Measurements from ENCODE around the gene PTPRT.

The PTPRT gene

DNA sequence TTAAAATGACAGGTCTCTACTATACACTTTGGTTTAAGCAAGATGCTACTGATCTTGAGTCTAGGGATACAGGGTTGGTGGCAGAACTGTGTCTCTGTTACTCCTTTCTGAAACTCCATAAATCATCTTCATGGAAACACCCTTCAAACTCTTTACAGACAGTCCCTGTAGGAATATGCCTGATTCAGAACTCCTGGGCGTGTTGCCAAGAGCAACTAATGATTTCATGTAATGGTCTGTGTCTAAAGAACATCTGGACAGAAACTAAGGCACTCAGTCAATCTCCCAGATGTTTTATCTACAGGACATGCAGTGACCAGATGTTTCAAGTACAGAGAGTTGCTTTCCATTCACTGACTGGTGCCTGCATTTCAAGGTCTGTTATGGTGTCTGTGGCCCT lies 1107.1 kb downstream of the PTPRT start:
- no peak for DNase-seq (ENCODE audit: low read depth)
- TF ChIP-seq, protein P1, sequence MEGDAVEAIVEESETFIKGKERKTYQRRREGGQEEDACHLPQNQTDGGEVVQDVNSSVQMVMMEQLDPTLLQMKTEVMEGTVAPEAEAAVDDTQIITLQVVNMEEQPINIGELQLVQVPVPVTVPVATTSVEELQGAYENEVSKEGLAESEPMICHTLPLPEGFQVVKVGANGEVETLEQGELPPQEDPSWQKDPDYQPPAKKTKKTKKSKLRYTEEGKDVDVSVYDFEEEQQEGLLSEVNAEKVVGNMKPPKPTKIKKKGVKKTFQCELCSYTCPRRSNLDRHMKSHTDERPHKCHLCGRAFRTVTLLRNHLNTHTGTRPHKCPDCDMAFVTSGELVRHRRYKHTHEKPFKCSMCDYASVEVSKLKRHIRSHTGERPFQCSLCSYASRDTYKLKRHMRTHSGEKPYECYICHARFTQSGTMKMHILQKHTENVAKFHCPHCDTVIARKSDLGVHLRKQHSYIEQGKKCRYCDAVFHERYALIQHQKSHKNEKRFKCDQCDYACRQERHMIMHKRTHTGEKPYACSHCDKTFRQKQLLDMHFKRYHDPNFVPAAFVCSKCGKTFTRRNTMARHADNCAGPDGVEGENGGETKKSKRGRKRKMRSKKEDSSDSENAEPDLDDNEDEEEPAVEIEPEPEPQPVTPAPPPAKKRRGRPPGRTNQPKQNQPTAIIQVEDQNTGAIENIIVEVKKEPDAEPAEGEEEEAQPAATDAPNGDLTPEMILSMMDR (IDR thresholded peaks at IDR 0.05; ENCODE audit: low read depth, low read length), result no peak
- no peak for TF ChIP-seq MYC (IDR thresholded peaks at IDR 0.05; ENCODE audit: low read depth, low read length)
- TF ChIP-seq, protein P2, sequence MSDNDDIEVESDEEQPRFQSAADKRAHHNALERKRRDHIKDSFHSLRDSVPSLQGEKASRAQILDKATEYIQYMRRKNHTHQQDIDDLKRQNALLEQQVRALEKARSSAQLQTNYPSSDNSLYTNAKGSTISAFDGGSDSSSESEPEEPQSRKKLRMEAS (IDR thresholded peaks at IDR 0.05; ENCODE audit: low read depth, low read length), result no peak
- no peak for TF ChIP-seq POLR2A (IDR thresholded peaks at IDR 0.05; ENCODE audit: extremely low read depth, insufficient read length)
- no peak overlapping the region for H3K4me3 ChIP-seq (ENCODE audit: low read depth, low read length)

DNA sequence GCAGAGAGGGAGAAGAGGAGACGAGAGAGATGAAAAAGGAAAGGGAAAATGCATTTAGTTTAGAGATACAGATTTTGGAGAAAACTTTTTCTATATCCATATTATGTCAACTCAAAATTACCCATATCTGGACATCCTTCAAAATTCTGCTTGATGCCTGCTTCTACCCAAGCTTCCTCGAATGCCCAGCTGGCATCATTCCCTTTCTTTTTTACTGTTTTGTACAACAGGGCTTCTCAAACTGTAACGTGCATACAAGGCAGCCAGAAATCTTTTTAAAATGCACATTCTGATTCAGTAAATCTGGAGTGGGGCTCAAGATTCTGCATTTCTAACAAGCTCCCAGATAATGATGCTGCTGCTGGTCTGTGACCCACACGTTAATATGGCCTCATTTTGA lies 1108.8 kb downstream of the PTPRT start:
- no peak overlapping the region for H3K4me3 ChIP-seq (ENCODE audit: low read depth, low read length)
- no peak for DNase-seq (ENCODE audit: low read depth)
- TF ChIP-seq, protein P1 (IDR thresholded peaks at IDR 0.05; ENCODE audit: low read depth, low read length), result no peak
- TF ChIP-seq, protein P2 (IDR thresholded peaks at IDR 0.05; ENCODE audit: low read depth, low read length), result no peak
- TF ChIP-seq POLR2A (IDR thresholded peaks at IDR 0.05; ENCODE audit: extremely low read depth, insufficient read length) (no peak), MYC (IDR thresholded peaks at IDR 0.05; ENCODE audit: low read depth, low read length) (no peak)

DNA sequence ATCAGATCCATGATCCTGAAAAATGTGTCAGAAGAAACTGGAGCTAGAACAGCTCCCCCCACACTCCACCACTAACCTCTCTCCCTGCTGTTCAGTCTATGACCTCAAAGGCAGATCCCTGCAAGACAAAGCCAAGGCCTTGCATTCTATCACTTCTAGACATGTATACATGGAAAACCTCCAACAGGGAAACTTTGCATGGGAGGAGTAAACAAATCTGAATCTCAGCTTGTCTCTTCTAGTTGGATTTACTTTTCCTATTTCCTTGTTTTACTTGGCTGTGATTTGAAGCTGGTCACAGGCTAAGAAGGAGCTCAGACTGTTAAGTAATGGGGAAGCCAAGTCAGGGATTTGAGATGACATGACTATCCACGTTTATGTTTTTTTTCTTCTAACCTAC lies 1114.8 kb downstream of the PTPRT start:
- TF ChIP-seq POLR2A (IDR thresholded peaks at IDR 0.05; ENCODE audit: extremely low read depth, insufficient read length) (no peak), MYC (IDR thresholded peaks at IDR 0.05; ENCODE audit: low read depth, low read length) (no peak)
- TF ChIP-seq, protein P1 (IDR thresholded peaks at IDR 0.05; ENCODE audit: low read depth, low read length), result no peak
- TF ChIP-seq, protein P2 (IDR thresholded peaks at IDR 0.05; ENCODE audit: low read depth, low read length), result no peak
- H3K4me3 ChIP-seq (ENCODE audit: low read depth, low read length), result no peak overlapping the region
- DNase-seq (ENCODE audit: low read depth), result no peak

DNA sequence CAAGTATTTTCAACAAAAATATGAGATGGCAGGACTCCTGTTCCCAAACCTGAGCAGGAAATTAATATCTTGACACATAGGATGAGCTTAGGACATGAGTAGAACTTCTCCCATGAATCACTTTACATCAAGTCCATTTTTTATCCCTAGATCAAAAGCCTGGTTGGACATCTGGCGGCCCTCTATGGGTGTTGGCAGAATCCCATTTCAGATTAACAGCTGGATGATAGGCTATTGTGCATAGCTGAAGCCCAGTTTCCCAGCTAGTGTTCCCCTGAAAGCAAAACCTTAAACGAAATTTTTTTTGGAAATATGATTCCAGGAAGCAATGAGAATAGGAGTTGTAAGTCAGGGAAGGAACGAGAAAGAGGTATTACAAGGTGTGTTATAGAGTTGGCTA lies 1122.1 kb downstream of the PTPRT start:
- TF ChIP-seq, protein P2 (IDR thresholded peaks at IDR 0.05; ENCODE audit: low read depth, low read length), result no peak
- TF ChIP-seq, protein P1 (IDR thresholded peaks at IDR 0.05; ENCODE audit: low read depth, low read length), result no peak
- no peak for TF ChIP-seq POLR2A (IDR thresholded peaks at IDR 0.05; ENCODE audit: extremely low read depth, insufficient read length)
- no peak for TF ChIP-seq MYC (IDR thresholded peaks at IDR 0.05; ENCODE audit: low read depth, low read length)
- no peak overlapping the region for H3K4me3 ChIP-seq (ENCODE audit: low read depth, low read length)
- no peak for DNase-seq (ENCODE audit: low read depth)

DNA sequence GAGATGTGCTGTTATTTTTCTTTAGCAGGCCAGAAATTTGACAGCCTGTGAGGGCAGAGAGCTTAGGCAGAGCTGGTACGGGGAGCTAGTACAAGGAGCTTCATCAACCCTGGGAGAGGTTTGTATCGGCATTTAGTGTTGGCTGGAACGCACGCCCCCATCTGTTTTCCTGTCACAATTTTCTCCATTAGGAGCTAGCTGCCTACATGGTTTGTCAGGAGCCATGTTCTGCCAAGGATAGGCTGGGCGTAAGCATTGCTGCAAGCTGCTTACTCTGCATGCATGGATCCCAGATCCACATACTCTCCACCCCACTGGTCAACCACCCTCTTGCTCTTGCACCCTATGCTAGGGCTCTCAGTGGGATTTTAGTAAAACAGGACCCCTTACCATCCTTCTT lies 1122.5 kb downstream of the PTPRT start:
- DNase-seq (ENCODE audit: low read depth), result no peak
- no peak for TF ChIP-seq MYC (IDR thresholded peaks at IDR 0.05; ENCODE audit: low read depth, low read length)
- TF ChIP-seq, protein P2 (IDR thresholded peaks at IDR 0.05; ENCODE audit: low read depth, low read length), result no peak
- TF ChIP-seq, protein P1 (IDR thresholded peaks at IDR 0.05; ENCODE audit: low read depth, low read length), result no peak
- H3K4me3 ChIP-seq (ENCODE audit: low read depth, low read length), result no peak overlapping the region

GRCh38 chr20:42063141-42063540 lies 1126.6 kb downstream of the PTPRT start:
- no peak for TF ChIP-seq MYC (IDR thresholded peaks at IDR 0.05; ENCODE audit: low read depth, low read length)
- TF ChIP-seq, protein P2 (IDR thresholded peaks at IDR 0.05; ENCODE audit: low read depth, low read length), result no peak
- no peak for TF ChIP-seq POLR2A (IDR thresholded peaks at IDR 0.05; ENCODE audit: extremely low read depth, insufficient read length)
- TF ChIP-seq, protein P1 (IDR thresholded peaks at IDR 0.05; ENCODE audit: low read depth, low read length), result no peak
- DNase-seq (ENCODE audit: low read depth), result no peak
- H3K4me3 ChIP-seq (ENCODE audit: low read depth, low read length), result no peak overlapping the region

Measured in NB4 (cell line).